Measurements from ENCODE around the gene GP2. TPM values are rescaled to one million over a fixed set of nuclear protein-coding genes. Genes with fewer than 3 reads are reported as not detected.

Gene GP2
- polyA plus RNA-seq, 1 of the 3 experiments (the other 2 are of a cell fraction), result not detected

DNA sequence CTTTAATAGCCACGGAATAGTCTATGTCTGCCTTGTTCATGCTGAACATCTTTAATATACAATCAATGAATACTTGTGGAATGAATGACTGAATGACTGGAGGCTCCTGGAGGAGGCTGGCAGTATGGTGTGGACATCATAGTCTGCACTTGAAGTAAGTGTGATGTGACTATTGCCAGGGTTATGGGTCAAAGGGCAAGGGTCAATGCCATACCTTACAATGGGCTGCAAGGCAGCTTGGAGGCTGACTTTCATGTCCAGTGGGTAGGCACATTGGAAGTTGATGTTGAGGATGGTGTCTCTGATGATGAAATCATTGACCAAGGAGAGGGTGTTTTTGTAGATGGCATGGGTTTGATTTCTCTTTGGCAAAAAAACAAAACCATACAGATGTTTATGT, 7.9 kb downstream of the GP2 start:
- 3% methylated on average over 1 of the region's 1 CpG for WGBS (ENCODE audit: low lambda C conversion rate)
- POLR2A ChIA-PET, result no interaction called here

More for the DNA sequence above, 7.9 kb downstream of the GP2 start:
- no peaks in the 10 kb centered on the region for H3K4me1 ChIP-seq (ENCODE audit: control insufficient read depth in 1 of 2, insufficient read depth in 2 of 2, low read depth in 1 of 2, low read length in 1 of 2)
- no peaks in the 10 kb centered on the region for H4K20me1 ChIP-seq (ENCODE audit: insufficient read depth)
- no peaks in the 10 kb centered on the region for H3F3A ChIP-seq (replicated peaks; ENCODE audit: insufficient read depth)
- no peak overlapping the region for H3K4me3 ChIP-seq (ENCODE audit: low read depth in 2 of 2, low read length in 1 of 2)
- H3K9me2 ChIP-seq, result no peaks in the 10 kb centered on the region
- no peaks in the 10 kb centered on the region for H3K36me3 ChIP-seq (replicated peaks in 1 of 2; ENCODE audit: control insufficient read depth in 1 of 2, insufficient read depth in 2 of 2, low read length in 1 of 2)
- no peak overlapping the region for H3K27ac ChIP-seq (ENCODE audit: low read depth in 2 of 2, low read length in 1 of 2)
- DNase-seq, result no peak
- no peak overlapping the region for H3K4me2 ChIP-seq
- no peaks in the 10 kb centered on the region for H3K79me2 ChIP-seq (ENCODE audit: insufficient read depth)
- TF ChIP-seq TAF1 (IDR thresholded peaks at IDR 0.05; ENCODE audit: borderline replicate concordance, low read depth, low read length) (no peak), FOXJ3 (CRISPR knock-in tag; IDR thresholded peaks at IDR 0.05) (no peak), NFIC (IDR thresholded peaks at IDR 0.05; ENCODE audit: borderline replicate concordance) (no peak), FOSL2 (IDR thresholded peaks at IDR 0.05; ENCODE audit: borderline replicate concordance, low read depth) (no peak), RCOR1 (IDR thresholded peaks at IDR 0.05; ENCODE audit: low read length) (no peak), SMC3 (IDR thresholded peaks at IDR 0.05; ENCODE audit: low read depth, low read length) (no peak), GATA2 (CRISPR knock-in tag; IDR thresholded peaks at IDR 0.05) (no peak), FOXM1 (IDR thresholded peaks at IDR 0.05; ENCODE audit: low read depth) (no peak), EZH2phosphoT487 (IDR thresholded peaks at IDR 0.05; ENCODE audit: borderline replicate concordance, low read depth) (no peak)
- TF ChIP-seq, protein P1, sequence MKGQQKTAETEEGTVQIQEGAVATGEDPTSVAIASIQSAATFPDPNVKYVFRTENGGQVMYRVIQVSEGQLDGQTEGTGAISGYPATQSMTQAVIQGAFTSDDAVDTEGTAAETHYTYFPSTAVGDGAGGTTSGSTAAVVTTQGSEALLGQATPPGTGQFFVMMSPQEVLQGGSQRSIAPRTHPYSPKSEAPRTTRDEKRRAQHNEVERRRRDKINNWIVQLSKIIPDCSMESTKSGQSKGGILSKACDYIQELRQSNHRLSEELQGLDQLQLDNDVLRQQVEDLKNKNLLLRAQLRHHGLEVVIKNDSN (IDR thresholded peaks at IDR 0.05; ENCODE audit: borderline replicate concordance, low read depth), result no peak
- TF ChIP-seq, protein P2, sequence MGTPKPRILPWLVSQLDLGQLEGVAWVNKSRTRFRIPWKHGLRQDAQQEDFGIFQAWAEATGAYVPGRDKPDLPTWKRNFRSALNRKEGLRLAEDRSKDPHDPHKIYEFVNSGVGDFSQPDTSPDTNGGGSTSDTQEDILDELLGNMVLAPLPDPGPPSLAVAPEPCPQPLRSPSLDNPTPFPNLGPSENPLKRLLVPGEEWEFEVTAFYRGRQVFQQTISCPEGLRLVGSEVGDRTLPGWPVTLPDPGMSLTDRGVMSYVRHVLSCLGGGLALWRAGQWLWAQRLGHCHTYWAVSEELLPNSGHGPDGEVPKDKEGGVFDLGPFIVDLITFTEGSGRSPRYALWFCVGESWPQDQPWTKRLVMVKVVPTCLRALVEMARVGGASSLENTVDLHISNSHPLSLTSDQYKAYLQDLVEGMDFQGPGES (IDR thresholded peaks at IDR 0.05; ENCODE audit: low read depth, low read length), result no peak
- TF ChIP-seq, protein P3, sequence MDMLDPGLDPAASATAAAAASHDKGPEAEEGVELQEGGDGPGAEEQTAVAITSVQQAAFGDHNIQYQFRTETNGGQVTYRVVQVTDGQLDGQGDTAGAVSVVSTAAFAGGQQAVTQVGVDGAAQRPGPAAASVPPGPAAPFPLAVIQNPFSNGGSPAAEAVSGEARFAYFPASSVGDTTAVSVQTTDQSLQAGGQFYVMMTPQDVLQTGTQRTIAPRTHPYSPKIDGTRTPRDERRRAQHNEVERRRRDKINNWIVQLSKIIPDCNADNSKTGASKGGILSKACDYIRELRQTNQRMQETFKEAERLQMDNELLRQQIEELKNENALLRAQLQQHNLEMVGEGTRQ (IDR thresholded peaks at IDR 0.05; ENCODE audit: borderline replicate concordance, low read depth, low read length), result no peak
- TF ChIP-seq, protein P4, sequence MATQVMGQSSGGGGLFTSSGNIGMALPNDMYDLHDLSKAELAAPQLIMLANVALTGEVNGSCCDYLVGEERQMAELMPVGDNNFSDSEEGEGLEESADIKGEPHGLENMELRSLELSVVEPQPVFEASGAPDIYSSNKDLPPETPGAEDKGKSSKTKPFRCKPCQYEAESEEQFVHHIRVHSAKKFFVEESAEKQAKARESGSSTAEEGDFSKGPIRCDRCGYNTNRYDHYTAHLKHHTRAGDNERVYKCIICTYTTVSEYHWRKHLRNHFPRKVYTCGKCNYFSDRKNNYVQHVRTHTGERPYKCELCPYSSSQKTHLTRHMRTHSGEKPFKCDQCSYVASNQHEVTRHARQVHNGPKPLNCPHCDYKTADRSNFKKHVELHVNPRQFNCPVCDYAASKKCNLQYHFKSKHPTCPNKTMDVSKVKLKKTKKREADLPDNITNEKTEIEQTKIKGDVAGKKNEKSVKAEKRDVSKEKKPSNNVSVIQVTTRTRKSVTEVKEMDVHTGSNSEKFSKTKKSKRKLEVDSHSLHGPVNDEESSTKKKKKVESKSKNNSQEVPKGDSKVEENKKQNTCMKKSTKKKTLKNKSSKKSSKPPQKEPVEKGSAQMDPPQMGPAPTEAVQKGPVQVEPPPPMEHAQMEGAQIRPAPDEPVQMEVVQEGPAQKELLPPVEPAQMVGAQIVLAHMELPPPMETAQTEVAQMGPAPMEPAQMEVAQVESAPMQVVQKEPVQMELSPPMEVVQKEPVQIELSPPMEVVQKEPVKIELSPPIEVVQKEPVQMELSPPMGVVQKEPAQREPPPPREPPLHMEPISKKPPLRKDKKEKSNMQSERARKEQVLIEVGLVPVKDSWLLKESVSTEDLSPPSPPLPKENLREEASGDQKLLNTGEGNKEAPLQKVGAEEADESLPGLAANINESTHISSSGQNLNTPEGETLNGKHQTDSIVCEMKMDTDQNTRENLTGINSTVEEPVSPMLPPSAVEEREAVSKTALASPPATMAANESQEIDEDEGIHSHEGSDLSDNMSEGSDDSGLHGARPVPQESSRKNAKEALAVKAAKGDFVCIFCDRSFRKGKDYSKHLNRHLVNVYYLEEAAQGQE (IDR thresholded peaks at IDR 0.05; ENCODE audit: low read depth, low read length), result no peak
- TF ChIP-seq, protein P5, sequence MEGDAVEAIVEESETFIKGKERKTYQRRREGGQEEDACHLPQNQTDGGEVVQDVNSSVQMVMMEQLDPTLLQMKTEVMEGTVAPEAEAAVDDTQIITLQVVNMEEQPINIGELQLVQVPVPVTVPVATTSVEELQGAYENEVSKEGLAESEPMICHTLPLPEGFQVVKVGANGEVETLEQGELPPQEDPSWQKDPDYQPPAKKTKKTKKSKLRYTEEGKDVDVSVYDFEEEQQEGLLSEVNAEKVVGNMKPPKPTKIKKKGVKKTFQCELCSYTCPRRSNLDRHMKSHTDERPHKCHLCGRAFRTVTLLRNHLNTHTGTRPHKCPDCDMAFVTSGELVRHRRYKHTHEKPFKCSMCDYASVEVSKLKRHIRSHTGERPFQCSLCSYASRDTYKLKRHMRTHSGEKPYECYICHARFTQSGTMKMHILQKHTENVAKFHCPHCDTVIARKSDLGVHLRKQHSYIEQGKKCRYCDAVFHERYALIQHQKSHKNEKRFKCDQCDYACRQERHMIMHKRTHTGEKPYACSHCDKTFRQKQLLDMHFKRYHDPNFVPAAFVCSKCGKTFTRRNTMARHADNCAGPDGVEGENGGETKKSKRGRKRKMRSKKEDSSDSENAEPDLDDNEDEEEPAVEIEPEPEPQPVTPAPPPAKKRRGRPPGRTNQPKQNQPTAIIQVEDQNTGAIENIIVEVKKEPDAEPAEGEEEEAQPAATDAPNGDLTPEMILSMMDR (IDR thresholded peaks at IDR 0.05), result no peak
- CTCF ChIA-PET, result interaction anchor here (1.0 to 1.2 kb wide), 2 partner anchors 19 to 412 kb away, joined by 3 to 5 read pairs; no protein-coding TSS in a partner anchor
- no peaks in the 10 kb centered on the region for H3K9me3 ChIP-seq
- no peak overlapping the region for H2AFZ ChIP-seq (ENCODE audit: low read depth)
- no peak overlapping the region for H3K9ac ChIP-seq
- H3K27me3 ChIP-seq (ENCODE audit: insufficient read depth), result no peaks in the 10 kb centered on the region

Data from SK-N-SH (cell line).